RKO (cell line): ENCODE results near the gene IFITM2.

Experiments used
- DNase-seq: peaks from one replicate; pipeline ENCODE4 v3.0.0-alpha.2; 2016; ENCODE audit warnings: low spot score

Gene IFITM2

DNA sequence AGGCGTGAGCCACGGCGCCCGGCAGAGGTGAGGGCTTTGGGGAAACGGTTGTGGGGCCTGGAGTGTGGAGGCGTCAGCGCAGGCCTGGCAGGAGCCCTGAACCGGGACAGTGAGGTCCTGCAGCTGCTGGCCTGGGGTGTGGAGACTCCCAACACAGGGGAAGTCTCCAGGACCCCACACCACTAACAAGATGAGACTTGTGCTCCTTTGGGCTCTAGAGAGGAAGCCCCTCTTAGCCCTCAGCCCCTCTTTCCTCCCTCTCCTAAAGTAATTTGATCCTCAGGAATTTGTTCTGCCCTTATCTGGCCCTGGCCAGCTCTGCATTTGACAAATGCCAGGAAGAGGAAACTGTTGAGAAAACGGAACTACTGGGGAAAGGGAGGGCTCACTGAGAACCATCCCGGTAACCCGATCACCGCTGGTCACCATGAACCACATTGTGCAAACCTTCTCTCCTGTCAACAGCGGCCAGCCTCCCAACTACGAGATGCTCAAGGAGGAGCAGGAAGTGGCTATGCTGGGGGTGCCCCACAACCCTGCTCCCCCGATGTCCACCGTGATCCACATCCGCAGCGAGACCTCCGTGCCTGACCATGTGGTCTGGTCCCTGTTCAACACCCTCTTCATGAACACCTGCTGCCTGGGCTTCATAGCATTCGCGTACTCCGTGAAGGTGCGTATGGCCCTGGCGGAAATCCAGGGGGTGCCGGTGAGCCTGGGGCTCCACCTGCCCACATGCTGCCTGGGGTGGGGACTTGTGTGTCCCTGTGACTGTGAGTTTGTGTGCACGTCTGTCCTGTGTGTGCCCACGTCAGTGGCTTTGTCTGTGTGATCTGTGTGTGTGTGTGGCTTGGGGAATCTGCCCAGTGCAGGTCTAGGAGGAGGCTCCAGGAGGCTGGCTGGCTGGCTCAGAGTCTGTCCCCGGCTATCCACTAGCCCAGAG is at the start of gene IFITM2:
TSS of gene IFITM2 (plus strand) at position 51 of the 943 bp plus-strand sequence. CDS start at position 428, 377 bp downstream.
- DNase-seq: peak; percentile 86

DNA sequence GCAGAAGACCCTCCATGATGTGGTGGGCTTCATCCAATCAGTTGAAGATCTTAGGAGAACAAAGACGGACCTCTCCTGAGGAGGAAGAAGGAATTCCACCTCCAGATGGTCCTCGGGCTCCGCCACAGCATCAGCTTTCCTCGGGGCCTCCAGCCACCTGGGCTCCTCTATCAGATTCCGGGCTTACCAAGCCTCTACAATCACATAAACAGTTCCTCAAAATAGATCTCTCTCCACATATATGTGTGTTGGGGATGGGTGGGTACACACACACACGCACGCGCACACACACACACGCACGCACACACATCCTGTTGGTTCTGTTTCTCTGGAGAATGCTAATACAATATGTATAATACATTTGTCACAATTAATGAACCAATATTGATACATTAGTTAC is 48.2 kb upstream of the IFITM2 start:
- DNase-seq: no peak

DNA sequence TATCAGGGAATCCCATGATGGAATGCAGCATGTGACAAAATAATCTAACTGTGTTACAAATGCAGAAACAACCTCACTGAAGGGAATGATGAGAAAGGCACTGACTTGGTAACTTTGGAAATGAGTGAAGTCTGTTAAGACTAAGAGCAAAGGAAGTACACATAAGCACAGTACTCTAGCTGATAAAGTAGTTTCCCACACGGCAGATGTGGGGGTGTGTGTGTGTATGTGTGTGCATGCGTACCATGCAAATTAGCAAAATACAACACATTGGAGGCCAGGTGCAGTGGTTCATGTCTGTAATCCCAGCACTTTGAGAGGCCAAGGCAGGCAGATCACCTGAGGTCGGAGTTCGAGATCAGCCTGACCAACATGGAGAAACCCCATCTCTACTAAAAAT is 46.0 kb upstream of the IFITM2 start:
- no peak for DNase-seq

DNA sequence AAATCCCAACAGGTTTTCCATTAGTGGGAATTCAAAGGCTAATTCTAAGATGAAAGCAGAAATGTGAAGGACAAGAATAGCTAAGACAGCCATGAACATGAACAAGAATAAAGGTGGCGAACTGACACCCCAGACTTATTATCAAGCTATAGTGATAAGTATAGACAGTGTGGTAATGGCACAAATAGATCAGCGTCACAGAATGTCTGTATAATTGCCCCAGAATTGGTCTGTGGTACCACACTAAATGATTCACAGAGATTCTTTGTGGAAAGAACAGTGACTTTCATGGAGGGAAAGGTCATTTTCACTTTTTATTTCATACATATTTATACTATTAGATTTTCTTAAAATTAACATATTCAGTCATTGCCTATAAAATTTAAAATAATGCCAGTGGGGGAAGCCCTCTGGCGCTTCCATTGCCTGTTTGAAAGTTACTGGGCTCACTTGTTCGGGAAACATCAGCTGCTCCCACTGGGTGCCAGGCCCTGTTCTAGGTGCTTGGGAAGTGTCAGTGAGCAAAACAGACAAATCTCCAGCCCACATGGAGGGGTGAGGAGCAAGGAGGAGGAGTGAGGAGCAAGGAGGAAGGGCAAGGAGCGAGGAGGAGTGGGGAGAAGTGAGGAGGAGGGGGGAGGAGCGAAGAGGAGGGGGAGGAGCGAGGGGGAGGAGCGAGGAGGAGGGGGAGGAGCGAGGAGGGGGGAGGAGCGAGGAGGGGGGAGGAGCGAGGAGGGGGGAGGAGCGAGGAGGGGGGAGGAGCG is 40.8 kb upstream of the IFITM2 start:
- DNase-seq: no peak

DNA sequence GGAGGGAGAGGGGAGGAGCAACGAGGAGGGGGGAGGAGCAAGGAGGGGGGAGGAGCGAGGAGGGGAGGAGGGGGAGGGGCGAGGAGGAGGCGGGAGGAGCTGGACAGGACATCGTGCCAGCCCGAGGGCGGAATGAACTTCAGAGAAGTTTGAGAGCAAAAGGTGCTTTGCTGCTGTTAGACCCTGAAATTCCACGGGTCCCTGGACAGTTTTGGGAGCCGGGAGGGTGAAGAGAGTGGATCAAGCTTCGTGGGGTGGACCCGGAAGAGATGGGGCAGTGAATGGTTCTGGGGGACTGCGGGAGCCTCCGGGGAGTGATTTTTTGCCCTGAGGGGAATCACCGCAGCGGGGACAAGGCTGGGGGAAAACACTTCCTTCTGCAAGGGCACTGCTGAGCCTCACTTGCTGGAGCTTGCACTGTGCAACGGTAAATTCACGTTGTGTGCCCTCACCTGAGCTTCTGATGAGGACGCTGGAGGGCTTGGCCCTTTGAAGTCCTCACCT is 40.1 kb upstream of the IFITM2 start:
- DNase-seq: no peak

DNA sequence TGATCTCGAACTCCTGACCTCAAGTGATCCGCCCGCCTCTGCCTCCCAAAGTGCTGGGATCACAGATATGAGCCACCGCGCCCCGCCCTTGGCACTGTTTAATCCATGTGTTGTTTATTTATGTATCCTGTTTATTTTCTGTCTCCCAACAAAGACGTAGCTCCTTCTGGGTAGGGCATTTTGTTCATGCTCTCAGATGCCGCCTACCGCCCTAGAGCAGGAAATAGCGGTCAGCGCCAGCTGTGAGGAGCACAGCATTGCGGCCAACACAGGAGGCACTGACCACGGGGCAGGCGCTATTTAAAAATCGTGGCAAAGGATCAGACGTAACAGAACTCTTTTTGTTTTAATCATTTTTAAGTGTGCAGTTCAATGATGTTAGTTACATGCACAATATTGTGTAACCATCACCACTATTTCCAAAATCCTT is 38.9 kb upstream of the IFITM2 start:
- peak; percentile 78 for DNase-seq

DNA sequence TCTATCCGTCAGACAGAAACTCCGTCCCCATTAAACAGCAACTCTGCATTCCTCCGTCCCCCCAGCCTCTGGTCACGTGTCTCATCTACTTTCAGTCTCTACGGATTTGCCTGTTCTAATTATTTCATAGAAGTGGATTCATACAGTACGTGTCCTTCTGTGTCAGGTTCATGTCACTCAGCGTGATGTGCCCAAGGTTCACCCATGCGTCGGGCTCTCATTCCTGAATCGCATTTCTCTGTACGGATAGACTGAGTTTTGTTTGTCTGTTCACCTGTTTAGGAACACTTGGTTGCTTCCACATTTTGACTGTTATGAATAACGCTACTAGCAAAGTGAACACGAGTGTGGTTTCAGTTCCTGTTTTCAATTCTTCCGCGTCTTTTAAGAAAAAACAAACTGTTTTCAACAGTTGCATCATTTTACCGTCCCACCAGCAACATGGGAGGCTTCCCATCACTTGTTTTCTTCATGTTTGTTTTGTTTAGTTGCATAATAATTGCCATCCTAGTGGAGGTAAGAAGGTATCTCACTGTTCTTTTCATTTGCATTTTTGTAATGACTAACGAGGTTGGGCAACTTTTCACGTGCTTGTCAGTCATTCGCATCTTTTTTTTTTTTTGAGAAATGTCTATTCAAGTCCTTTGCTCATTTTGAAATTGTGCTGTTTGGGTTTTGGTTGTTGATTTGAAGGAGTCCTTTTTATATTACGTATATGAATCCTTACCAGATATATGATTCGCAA is 38.3 kb upstream of the IFITM2 start:
- DNase-seq: peak; percentile 65

DNA sequence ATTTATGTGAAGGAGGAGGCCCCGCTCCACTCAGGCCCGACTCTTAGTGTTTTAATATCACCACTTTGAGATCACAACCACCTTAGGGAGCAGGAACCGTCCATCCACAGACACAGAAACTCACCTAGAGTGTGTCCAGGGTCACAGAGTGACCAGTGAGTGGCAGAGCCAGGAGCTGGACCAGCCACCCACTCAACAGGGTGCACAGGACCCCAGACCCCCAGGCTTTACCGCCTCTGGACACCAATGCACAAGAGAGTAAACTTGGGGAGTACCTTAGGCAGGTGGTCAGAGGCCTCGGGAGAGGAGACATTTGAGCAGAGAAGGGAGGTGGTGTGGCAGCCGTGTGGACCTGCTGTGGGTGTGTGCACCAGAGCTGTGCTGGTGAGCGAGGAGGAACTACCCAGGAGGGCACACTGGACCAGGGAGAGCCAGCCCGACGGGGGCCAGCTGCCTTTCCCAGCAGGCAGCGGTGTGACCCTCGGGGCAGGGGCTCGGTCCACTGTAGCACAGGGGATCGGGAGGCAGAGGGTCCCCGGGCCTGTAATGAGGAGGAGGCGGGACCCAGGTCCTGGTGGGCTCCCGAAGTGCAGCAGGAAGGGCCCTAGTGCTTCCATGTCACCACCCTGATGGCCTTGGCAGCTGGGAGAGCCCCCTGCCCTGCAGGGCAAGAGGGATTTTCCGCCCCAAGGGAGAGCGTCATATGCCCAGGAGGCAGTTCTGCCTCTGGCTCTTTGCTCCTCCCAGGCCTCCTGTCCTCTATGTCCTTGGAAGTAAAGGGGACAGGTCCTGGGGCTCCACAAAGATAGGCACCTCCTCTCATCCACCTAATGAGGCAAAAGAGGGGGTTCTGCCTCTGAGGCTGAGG is 36.9 kb upstream of the IFITM2 start:
- DNase-seq: no peak

DNA sequence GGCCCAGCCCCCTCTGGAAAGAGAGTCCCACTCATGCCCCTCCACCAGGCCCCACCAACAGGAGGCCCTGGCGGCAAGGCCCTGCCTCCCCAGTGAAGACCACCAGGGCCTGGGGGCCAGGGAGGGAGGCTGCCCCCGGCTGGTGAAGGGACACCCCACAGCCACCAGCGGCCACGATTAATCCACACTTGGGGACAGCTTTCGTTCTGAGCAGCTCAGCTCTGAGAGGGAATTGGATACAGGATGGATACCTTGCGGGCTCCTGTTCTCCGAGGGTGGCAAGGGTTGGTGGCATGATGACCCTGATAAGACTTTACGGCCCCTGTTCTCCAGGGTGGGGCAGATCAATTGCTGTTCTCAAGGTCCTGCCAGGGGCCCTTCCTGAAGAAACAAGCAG is 36.3 kb upstream of the IFITM2 start:
- no peak for DNase-seq

DNA sequence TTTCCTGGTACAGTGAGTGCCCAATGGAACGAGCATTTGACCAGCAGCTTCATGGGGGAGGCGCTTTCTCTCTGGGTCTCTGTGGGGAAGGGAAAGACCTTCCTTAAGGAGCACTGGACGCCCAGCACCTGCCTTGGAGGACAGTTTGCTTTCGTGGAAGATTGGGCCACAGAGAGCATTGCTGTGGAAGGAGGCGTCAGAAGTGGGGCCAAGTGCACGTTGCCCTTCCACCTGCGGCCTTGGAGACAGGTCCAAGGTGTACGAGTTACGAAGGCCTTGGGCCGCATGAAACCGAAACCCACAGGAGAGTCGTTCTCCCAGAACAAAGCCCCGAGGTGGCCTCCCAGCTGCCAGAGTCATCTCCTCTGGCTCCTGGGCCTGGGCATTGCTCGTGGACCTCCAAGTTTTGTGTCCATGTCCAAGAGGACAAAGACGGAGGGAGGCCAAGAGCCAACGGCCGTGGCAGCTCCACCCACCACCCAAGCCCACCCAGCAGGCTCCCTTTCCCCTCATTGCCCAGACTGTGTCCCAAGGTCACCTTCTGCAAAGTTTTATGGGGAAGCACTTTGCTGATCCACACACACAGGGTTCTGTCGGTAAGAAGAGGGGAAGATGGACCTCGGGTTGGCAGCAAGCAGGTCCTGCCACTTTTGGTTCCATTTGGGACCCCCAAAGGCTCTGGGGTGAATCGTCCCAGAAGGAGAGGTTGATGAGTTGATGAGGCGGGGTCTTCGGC is 35.3 kb upstream of the IFITM2 start:
- no peak for DNase-seq

DNA sequence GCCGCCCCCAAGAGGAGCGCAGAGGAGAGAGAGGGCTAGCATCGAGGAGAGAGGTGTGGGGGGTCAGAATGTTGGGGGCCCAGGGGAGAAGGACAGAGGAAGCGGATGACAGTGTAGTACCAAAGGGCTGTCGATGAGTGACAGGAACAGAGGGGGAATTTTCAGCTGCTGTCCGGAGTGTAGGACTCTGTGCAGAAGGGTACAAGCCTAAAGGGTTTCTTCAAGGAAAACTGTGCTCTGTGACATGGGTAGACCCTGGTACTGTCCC is 34.8 kb upstream of the IFITM2 start:
- DNase-seq: no peak

DNA sequence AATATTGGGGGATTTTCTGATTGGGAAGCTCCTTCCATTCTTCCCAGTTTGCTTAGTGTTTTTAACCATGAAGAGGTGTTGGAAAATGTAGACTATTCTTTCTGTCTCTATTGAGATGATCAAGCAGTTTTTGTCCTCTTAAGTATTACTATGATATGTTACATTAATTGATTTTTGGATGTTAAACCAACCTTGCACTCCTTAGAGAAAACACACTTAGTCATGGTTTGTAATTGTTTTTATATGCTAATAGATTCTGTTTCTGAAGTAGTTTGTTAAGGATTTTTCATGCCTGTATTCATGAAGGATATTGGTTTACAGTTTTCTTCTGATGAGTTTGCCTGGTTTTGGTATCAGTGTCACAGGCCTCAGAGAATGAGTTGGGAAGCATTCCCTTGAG is 31.4 kb upstream of the IFITM2 start:
- DNase-seq: no peak

DNA sequence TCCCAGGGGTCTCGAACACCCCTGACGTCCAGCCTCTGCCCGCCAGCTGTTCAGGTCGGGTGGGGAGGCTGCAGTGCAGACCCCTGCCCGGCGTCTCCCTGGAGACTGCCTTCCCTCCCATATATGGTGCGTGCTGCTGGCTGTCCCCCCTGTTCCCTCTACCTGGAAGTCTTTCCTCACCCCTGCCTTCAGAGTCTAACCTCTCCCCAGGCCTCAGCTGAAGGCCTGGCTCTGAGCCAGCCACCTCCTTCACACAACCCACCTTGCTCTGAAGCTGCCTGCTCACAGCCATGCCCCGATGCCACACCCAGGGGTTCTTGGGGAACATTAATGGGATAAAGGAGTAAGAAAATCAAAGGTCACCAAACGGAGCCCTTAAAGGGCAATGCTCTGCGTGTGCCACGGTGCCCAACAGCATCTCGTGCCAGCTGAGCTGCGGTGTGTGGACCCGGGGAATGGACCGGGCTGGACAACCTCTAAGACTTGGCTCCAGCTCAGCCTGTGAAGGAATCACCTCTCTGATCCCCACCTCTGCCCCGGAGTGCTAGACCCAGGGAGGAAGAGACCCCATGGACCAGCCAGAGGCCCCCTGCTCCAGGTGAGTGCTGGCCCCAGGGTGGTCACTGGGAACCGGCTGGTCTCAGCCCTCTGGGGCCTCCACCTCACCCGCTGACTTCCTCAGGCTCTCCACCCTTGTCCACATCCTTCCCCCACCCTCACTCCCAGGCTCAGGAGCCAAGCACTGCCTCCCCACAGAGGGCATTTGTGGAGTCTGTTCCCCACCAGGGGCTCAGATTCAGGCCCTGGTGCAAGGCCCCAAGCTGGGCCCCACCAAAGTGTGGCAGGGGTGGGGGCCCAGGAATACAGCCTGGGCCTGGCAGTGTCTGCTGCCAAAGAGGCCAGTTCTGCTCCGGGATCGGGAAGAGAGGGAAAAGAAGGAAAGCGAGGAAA is 29.3 kb upstream of the IFITM2 start, which contains the start of gene NLRP6:
TSS of gene NLRP6 (plus strand) at position 407 of the 951 bp plus-strand sequence. CDS start at position 570, 163 bp downstream.
- DNase-seq: no peak

DNA sequence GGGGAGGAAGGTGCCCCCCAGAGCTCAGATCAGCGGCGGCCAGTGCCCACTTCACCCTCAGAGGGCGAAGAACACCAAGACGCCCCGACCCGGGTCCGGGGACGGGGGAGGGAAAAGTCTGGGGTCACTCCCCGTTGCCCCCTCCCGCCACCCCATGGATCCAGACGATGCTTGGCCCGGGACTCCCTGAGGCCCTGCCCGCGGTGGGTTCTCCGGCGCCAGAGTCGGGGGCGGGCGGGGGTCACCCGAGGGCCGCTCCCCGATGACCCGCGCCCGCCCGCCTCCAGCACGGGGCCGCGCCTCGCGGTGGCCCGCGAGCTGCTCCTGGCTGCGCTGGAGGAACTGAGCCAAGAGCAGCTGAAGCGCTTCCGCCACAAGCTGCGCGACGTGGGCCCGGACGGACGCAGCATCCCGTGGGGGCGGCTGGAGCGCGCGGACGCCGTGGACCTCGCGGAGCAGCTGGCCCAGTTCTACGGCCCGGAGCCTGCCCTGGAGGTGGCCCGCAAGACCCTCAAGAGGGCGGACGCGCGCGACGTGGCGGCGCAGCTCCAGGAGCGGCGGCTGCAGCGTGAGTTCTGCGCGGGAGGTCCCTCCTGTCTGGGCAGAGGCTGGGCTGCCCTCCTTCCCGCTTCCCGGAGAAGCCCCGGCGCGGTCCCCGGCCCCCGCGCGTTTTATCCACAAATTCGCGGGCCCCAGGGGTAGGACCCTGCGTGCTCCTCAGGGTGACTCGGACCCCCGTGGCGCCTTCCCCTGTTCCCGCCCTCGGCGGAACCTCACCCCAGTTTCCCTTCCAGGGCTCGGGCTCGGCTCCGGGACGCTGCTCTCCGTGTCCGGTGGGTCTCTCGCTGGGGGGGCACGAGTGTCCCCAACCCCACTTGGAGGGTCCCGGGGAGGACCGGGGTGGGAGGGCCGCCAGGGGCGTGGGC is 28.3 kb upstream of the IFITM2 start:
- DNase-seq: no peak

DNA sequence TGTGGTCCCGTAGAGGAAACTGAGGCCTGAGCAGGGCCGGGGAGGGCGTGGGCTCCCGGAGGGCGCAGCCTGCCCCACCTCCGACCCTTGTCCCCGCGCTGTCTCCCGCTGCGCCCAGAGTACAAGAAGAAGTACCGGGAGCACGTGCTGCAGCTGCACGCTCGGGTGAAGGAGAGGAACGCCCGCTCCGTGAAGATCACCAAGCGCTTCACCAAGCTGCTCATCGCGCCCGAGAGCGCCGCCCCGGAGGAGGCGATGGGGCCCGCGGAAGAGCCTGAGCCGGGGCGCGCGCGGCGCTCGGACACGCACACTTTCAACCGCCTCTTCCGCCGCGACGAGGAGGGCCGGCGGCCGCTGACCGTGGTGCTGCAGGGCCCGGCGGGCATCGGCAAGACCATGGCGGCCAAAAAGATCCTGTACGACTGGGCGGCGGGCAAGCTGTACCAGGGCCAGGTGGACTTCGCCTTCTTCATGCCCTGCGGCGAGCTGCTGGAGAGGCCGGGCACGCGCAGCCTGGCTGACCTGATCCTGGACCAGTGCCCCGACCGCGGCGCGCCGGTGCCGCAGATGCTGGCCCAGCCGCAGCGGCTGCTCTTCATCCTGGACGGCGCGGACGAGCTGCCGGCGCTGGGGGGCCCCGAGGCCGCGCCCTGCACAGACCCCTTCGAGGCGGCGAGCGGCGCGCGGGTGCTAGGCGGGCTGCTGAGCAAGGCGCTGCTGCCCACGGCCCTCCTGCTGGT is 27.5 kb upstream of the IFITM2 start:
- no peak for DNase-seq

DNA sequence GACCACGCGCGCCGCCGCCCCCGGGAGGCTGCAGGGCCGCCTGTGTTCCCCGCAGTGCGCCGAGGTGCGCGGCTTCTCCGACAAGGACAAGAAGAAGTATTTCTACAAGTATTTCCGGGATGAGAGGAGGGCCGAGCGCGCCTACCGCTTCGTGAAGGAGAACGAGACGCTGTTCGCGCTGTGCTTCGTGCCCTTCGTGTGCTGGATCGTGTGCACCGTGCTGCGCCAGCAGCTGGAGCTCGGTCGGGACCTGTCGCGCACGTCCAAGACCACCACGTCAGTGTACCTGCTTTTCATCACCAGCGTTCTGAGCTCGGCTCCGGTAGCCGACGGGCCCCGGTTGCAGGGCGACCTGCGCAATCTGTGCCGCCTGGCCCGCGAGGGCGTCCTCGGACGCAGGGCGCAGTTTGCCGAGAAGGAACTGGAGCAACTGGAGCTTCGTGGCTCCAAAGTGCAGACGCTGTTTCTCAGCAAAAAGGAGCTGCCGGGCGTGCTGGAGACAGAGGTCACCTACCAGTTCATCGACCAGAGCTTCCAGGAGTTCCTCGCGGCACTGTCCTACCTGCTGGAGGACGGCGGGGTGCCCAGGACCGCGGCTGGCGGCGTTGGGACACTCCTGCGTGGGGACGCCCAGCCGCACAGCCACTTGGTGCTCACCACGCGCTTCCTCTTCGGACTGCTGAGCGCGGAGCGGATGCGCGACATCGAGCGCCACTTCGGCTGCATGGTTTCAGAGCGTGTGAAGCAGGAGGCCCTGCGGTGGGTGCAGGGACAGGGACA is 26.7 kb upstream of the IFITM2 start:
- DNase-seq: no peak
